Measurements from ENCODE around the gene EIF2D. TPM values are rescaled to one million over a fixed set of nuclear protein-coding genes. Genes with fewer than 3 reads are reported as not detected.

Gene EIF2D
- total RNA-seq, 1 donor from 2014 or later: 52.8 TPM

DNA sequence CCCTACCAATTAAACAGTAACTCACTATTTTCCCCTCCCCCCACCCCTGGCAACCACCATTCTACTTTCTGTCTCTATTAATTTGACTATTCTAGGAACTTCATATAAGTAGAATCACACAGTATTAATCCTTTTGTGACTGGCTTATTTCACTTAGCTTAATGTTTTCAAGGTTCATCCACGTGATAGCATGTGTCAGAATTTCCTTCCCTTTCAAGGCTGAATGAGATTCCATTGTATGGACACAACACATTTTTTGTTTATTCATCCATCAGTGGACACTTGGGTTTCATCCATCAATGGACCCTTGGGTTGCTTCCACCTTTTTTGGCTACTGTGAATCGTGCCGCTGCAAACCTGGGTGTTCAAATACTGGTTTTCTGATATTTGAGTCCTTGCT, 41.7 kb downstream of the EIF2D start:
- peak; percentile 62 for DNase-seq (ENCODE audit: low read depth)

DNA sequence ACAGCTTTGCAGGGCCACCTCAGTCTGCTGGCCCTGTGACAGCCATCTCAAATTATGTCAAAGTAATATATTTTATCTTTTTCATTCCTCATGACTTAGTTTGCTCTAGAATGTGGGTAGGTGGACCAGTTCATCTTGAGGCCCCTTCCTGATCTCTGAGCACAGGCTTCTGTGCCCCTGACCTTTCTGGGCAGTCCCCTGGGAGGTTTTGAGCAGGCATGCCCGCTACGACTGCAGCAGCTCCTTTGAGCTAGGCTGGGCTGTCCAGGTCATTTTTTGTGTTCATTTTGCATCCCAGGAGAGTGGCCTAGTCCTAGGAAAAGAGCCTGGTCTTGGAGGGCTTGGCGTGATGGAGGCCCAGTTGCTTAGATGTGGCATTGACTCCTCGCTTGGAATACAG, 42.7 kb downstream of the EIF2D start:
- no peak for DNase-seq (ENCODE audit: low read depth)

DNA sequence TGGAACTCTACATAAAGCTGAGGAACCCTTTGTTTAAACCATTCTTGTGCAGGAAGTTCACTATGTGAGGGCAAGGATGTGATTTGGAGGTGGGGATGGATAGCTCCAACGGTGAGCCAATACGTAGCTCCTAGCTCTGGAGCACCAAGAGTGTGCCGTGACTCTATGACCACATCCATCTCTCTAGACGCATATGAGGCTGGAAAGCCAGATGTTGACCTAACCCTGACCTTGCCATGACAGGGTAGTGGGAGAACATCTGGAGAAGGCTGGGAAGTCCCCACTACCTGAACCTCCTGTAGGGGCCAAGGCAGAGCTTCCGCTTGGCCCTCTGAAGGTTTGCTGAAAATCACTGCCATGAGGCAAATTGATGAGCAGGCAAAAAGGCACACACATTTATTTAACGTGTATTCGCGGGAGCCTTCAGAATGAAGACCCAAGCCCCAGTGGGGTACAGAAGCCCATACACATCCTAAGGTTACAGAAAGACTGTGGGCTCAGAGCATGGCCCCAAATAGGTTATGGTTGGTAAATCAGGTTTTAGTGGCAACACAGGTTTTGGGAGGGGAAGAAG, 43.4 kb downstream of the EIF2D start:
- no peak for DNase-seq (ENCODE audit: low read depth)

DNA sequence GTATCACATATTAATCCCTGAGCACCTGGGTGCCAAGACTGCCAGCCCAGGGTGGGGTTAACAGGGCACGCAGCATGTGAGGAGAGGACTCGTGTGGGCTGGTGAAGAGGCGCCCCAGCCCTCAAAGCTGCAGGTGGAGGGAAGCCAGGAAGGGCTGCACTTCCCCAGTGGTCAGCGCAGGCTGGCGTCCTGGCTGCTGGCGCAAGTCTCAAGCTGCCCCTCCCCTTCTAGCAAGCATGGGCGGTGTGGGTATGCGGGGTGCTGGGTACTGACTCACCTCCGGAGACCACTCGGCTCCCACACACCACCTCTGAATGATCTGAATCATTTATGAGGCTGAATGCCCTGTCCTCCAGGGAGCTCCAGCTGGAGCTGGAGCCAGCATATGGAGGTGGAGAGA, 44.0 kb downstream of the EIF2D start:
- peak; percentile 43 for DNase-seq (ENCODE audit: low read depth)

DNA sequence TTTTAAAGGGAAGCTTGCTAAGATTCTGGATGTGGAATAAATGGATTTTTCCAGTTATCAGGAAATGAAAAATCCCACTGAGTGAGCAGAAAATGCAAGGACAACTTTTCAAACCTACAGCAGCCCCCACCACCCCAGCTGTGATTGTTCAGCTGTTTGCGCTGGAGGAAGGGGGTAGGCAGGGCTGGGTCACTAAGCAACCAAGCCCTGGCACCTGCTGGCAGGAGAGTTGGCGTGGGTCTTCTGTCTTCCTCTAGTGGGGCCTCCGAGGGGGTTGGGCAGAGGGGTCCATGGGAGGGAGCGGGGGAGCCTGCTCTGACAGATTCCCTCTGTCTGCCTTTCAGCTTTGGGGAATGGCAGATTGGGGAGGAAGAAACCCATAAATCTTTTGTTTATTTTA, 45.3 kb downstream of the EIF2D start:
- DNase-seq (ENCODE audit: low read depth): no peak

DNA sequence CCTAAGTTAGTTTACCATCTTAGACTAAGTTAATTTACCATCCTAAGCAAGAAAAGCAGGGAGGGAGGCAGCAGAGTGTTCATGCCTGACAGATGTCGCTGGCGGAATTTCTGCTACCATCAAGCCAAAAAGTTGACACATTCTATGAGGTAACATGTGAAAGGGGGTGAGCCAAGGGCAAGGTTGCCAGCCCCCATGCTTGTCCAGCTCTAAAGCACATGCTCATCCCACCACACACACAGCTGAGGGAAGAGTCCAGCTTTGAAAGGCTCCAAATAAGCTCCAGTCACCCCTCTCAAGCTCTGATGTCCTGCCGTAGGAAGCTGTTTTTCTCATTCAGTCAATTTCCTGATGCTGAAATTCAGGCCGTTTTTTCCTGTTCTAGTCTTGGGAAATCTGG, 46.3 kb downstream of the EIF2D start:
- DNase-seq (ENCODE audit: low read depth): no peak

DNA sequence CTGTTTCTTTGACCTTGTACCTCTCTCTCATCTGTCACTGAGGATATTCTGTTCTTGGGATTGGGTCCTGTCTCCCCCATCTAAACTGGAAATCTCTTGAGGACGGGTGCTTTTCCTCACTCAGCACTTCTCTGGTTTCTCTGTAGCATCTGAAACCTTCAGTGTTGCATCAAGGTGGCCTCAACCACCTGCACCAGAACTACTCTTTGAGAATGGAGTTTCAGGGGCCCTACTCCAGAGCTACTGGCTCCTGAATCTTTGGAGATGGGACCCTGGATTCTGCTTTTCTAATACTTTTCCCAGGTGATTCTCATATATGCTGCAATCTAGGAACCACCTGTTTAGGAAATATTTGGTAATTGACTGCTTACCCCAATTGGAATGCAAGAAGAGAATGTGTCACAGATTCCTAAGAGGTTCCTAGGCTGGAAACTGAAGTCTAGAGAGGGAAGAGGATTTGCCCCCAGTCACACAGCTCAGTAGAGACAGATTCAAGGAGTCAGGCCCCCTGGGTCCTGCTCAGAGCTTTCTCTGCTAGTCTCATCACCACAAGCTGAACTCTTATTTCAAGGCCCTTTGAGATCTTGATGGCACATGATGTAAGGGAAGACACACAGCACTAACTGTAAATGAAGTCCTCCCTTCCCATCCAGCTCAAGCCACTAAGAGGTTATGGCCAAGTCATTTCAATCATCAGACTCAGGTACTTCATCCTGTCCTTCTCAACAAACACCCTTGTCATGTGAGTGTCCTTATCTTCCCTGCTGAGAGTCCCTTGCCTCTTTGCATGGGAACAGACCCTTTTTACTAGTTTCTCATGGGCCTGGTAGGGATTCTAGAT, 48.7 kb downstream of the EIF2D start:
- no peak for DNase-seq (ENCODE audit: low read depth)

DNA sequence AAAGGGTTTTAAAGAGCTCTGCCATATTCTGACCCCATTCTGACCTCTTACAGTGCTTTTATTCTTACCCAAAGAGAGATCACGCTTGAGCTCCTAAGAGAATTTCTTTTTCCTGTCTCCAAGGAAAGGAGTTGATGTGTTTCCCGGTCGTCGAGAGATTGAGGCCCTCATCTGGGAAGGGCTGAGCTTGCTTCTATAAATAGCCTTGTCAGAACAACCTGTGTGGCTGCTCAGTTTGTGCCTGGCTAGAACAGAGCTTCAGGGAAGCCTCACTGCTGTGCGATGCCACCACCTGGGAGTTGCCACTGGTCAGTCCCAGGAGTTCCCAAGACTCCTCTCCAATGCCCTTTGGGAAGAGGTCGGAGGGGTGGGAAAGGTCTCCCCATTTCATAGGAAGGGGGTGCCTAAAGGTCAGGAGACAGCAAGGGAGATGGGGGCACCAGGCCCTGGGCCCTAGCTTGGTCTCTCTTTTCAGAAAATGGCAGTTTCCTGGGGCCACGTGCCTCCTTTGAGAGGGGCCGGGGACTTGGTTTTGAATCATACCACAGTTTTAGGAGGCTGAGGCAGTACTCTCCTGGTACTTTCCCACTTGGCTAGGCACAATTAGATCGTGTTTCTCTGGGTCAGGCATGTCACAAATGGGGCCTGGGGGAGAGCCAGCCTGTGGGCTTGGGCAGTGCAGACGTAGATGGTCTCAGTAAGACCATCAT, 52.1 kb downstream of the EIF2D start:
- DNase-seq (ENCODE audit: low read depth): no peak

DNA sequence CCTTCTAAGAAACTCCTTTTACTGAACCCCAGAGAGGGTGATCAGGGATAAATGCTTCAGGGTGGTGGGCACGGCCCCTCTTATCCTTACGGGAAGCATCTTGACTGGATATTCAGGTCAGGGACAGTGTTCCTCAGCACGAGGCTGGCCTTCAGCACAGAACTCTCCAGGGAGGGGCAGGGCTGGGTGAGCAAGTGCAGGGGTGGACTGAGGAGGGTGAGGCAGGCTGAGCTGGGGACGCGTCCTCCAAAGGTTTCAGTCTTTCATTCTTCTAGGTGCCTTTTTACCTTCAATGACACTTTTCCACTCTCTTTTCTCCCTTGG, 52.6 kb downstream of the EIF2D start:
- no peak for DNase-seq (ENCODE audit: low read depth)

DNA sequence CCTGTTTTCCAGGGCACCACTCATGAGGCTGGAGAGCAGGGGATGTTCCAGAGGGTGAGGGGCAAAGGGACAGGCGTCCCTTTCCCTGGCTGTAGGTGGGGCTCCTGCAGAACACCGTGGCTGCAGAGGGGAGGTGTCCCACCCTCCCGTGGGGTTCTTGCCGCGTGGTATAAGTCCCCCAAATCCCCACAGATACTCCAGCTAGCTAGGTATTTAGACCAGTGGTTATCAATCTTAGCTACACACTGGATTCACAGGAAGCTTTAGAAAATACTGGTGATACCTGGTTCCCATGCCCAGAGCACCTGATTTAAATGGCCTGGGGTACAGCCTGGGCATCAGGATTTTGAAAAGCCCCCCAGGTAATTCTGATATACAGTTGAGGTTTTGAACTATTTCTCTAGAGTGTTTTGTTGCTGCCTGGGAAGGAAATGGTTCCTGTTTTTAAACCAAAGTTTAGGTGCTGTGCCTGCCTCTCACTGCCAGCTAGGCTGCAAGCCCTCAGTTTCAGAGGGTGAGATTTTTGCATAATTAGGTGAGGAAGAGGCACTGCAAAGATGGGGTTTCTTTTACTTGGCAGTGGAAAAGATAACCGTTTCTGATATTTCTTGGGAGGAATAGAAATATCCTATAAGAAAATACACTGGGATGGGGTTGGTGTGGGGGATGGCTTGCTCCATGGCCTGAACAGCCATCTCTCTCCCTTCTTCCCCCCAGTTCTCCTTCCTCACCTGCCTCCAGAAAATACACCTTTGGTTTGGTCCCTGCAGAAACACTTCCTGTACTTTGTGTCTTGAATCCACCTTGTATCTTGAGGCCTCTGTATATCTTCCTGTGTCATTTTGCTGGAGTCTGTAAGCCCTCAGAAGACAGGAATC, 53.2 kb downstream of the EIF2D start:
- DNase-seq (ENCODE audit: low read depth): no peak

DNA sequence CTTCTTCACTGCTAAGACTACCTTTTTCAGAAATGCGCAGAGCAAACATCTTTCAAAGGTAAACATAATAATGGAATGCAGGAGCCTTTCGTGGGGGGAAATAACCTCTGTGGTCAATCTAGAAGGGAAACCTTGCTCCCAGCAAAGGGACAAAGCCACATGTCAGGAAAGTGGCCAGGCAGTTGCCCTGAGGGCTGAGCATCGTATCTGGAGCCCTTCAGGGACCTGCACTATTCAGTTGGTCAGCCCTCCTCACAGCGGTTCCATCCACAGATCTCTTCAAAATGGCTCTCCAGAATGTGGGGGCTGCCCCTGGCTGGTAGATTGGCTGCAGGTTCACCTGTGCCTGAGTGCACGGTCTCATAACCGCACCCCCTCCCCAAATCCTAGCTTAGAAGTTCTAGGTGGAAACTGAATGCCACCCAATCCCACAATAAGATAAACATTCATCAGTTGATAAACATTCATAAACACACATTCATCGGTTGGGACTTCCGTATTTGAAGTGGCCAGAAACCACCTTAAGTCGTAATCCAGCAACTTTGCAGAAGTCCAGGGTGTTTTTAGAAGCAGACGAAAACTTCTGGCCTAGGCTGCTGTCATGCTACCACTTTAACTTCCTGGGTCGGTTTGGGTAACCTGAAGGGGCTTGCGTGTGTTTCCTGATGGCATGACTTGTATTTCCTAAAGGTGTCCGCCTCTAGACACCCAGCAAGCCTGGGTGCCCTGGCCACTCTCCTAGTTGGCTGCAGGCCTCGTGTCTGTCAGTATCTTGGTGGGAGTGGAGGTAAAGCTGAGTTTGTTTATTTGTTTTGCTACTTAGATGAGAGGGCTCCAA, 54.4 kb downstream of the EIF2D start:
- DNase-seq (ENCODE audit: low read depth): no peak

DNA sequence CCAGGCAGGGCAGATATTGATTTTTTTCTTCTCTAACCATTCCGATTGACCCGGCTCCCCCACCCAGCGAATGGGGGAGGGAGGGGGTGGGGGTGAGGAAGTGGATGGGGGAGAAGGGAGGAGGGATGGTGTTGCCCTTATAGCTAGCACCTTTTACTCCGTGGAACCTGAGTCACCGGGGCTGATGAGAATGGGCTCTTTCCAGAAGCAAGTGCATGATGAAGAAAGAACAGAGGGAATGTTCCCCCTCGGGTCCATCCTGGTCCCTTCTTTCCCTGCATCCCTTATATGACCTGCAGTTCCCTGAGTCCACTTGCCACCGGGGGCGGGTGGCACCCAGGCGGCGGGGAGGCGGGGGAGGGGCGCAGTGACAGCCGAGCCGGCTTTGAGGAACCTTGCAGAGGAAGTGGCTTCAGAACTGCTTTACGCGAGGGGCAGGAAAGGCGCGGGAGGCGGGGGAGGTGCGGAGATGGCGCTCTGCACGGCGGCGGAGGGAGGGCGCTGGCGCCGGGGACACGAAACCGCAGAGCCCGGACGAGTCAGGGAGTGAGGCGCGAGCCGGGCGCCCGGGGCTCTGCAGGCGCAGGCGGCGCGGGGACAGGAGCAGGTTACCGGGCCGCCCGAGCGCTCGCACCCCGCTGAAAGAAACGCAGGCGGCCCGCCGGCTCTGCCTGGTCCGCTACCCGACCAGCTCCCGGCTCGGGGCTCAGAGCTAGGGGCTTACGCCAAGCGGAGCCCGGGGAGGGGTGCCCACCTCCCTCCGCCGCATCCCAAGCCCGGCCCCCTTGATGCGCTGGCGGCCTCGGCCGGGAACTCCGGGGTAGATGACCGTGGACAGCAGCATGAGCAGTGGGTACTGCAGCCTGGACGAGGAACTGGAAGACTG, 55.3 kb downstream of the EIF2D start:
- DNase-seq (ENCODE audit: low read depth): no peak

DNA sequence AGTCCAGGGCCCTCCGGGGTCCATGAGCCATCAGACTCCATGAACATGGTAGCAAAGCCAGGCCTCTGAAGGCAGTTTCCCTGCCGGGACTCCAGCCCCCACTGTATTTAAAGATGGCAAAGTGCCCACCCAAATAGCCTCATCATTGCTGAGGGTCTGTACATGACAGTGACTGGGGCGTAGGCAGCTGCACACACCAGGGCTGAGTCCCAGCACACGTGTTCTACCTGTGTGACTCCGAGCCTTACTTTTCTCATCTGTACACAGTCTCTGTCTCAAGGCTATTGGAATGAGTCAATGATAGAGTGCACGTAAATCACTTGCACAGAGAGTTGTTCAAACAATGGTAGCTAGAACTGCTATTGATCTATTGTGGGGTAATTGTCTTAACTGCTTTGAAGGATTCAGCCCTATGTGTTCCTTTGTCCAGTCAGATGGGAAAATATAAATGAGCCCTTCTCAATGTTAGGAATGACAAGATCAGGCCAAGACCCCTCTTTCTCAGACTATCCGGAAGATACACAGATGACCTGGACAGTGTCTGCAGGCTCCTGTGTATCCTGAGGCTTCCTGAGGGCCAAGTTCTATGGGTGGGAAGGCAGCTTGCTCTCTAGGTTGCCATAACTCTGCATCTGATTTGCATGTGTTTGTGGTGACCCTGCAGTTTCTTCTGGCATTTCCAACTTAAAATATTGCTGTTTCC, 56.1 kb downstream of the EIF2D start:
- DNase-seq (ENCODE audit: low read depth): no peak

DNA sequence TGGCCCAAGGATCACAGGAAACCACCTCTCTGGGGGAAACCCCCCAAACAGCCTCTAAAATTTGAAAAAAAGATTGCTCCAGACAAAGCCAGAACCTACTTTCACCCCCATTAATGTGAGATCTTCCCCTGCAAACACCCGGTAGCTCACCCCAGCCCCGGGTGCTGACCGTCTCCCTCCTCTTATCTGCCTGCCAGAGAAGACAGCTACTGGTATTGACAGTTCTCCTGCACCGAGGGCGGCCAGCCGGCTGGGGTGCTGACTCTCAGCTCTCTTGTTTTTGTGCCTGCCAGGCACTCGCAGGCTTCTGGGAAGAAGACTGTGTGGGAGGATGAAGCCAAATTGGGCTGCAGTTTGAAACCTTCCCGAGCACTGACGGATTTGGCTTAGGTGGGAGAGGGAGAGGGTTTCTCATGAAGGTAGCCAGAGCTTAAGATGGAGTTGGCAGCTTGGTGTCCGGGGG, 56.8 kb downstream of the EIF2D start:
- no peak for DNase-seq (ENCODE audit: low read depth)

DNA sequence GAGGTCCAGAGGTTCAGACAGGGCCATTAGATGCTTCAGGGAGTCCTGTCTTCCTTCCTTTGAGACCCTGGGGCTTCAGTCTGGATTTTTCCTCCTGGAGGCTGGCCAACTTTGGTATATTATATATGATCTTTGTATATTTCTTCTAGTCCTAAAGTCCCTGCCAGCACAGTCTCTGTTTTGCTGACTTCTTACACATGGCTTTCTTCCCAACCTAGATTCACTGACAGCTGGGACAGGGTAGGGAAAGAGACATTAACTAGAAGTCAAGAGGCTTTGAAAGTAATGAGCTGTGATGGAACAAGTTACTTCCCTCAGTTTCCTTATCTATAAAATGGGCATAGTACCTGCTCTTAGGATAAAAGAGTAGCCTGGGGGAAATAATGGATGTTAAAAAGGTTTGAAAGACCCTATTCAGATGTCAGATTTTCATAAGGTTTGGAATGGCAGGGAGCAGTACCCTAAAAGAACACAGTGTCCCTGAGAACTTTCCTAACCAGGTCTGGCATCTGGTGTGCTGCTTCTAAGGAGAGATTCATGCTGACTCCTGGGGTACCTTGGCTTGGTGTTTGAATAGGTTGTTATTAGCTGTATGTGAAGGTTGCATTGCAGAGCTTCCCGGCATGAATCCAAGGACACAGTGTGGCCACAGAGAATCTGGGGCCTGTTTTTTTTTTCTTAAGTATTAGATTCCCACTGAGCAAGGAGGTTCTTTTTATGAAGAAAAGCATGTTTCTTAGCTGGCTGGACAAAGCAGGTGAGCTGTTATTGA, 57.4 kb downstream of the EIF2D start:
- DNase-seq (ENCODE audit: low read depth): no peak

DNA sequence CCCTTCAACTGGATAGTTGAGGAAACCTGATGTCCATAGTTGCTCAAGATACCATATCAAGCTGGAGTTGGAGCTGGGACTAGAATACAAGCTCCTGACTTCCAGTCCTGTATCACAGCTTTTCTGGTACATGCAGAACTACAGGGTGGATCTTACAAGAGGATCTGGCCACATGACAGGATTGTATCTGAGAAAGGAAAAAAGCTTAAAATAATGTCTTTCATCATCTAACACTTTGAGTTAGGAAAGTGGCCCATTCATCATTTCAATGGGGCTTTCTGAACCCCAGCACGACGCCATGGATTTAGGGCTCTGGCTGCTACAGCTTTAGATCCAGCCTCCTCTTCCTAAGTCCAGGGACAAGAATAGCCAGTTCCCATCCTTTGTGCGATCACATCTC, 58.1 kb downstream of the EIF2D start:
- DNase-seq (ENCODE audit: low read depth): no peak

DNA sequence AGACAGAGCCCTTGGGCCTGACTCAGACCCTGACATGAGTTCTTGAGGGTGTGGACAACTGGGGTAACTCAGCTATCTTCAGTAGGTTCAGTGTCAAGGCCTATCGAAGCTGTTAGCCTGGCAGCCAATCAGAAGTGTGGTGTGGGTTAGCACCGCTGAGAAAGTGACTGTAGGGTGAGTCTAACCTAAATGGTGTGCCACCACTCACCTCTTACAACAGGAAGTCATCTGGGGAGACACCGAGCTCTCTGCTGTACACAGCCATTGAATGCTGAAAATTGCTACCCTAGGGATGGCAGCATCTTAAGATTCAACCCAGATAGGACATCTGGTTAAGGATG, 60.3 kb downstream of the EIF2D start:
- DNase-seq (ENCODE audit: low read depth): no peak

DNA sequence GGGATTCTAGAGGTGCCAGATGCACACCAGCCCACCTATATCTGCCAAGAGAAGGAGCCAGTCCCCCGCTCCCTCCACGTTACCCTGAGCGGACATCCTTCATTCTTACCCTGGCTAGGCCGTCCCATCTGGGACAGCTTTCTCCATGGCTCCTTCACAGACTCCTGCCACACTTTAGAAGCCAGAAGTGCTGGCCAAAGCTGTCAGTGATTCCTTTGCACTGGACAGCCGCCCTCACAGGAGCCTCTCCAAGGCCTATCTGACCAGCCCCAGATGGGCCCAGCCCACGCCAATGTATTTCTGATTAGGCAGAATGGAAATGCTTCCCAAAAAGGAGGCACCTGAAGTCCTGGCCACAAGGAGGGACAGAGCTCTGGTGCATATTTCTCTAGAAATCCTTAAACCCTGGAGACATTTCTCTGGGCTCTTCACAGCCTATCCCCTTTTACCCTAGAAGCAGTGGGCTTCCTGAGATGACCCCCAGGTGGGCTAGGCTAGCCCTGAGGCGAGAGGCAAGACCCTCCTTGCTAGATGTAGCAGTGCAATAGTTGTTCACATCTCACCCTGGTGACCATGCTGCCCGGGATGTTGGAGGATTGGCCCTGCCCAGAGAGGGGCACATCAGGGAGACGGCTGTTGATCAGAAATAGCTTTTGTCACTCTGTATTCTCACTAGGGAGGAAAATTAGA, 60.8 kb downstream of the EIF2D start:
- no peak for DNase-seq (ENCODE audit: low read depth)
